Thyroid gland (tissue), 4 donors: Measurements from ENCODE around the gene MUSTN1. TPM values are rescaled to one million over a fixed set of nuclear protein-coding genes. Genes with fewer than 3 reads are reported as not detected.
A peak's percentile ranks its signal among the peaks of the same experiment; 100 is the strongest.

Source experiments
- DNase-seq, 2 donors: peaks; one replicate each; pipeline ENCODE4 v3.0.0-alpha.2; 2019
- H3K27ac ChIP-seq, 3 donors: fragments of 200-600 bp; sonication (generic); 1 replicate in 2 of 3; 2 replicates in 1 of 3; pipeline ENCODE4 v1.5.1; 2016 to 2019; ENCODE audit warnings: mild to moderate bottlenecking in 1 of 3, moderate library complexity in 1 of 3
- H3K27me3 ChIP-seq: fragments of 200-600 bp; sonication (generic); one replicate; pipeline ENCODE4 v1.5.1; 2019
- H3K36me3 ChIP-seq, 2 donors: fragments of 200-600 bp; sonication (generic); one replicate each; pipeline ENCODE4 v1.5.1; 2016 to 2019
- H3K4me1 ChIP-seq, 2 donors: fragments of 200-600 bp; sonication (generic); one replicate each; pipeline ENCODE4 v1.5.1; 2017 to 2019
- H3K4me3 ChIP-seq, 3 donors: fragments of 200-600 bp; sonication (generic); replicated peaks in 1 of 3; 1 replicate in 2 of 3; 2 replicates in 1 of 3; pipeline ENCODE4 v1.5.1; 2016; ENCODE audit warnings: mild to moderate bottlenecking in 1 of 3
- H3K9me3 ChIP-seq: fragments of 200-600 bp; sonication (generic); one replicate; pipeline ENCODE4 v1.5.1; 2017
- CTCF ChIP-seq, 6 experiments: fragments of 200-600 bp in 3 of 6; fragments of 450-650 bp in 3 of 6; sonication (generic) in 3 of 6; IDR thresholded peaks; one replicate each; pipeline ENCODE4 v1.5.1; 2016 to 2019; ENCODE audit warnings: antibody characterized with exemption in 6 of 6, mild to moderate bottlenecking in 2 of 6, inconsistent platforms in 1 of 6, moderate library complexity in 1 of 6
- POLR2A ChIP-seq, 2 donors: fragments of 450-650 bp; IDR thresholded peaks; one replicate each; pipeline ENCODE4 v1.6.1; 2017; ENCODE audit warnings: antibody characterized with exemption in 2 of 2, mild to moderate bottlenecking in 2 of 2, moderate library complexity in 1 of 2
- WGBS, 2 donors: methylation state at CpG; one replicate each; pipeline ENCODE4 v1.1.5; 2017; 5-methylcytosine and 5-hydroxymethylcytosine counted together
- intact Hi-C: fragments of 100-400 bp; cut with DNase I; formaldehyde crosslinking; loops from one replicate; pipeline ENCODE4 v1.15.1; 2023
- total RNA-seq, 4 donors: library from RNA; depleted of rRNA; stranded (reverse); fragments of >200 nt; gene quantifications; one replicate each; pipeline ENCODE4 v1.2.3, GENCODE V29; 2016

MUSTN1 gene
- total RNA-seq, 4 donors from 2014 or later: 4.0 to 7.0 (median 6.7) TPM

- no peak overlapping the region for H3K4me3 ChIP-seq
- intact Hi-C loops: no loop called here
Observed at GRCh38 chr3:52873433-52874159, 38.8 kb upstream of the MUSTN1 start.

DNA sequence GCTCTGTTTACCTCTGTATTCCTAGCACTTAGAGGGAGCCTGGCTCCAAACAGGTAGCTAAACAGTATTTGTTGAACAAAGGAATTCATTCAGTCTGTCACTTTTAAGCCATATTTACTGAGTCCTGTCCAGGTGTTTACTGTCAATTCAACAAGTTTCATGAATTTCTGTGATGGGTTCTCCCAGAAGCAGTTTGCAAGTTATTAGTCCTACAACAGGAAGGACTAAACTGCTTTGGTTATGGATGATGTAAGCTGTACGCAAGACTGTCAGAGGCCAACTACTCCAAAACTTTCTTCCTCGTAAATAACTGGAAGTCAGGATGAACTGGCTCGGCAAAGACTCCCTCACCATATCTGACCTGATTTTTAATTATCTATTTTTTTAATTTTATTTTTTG, 37.4 kb upstream of the MUSTN1 start:
- Histone ChIP-seq H3K4me1 (peaks cover 0 to 13% of the 10 kb centered on the region in 2 donors), H3K27me3 (no peaks in the 10 kb centered on the region), H3K9me3 (no peaks in the 10 kb centered on the region), H3K36me3 (no peaks in the 10 kb centered on the region), H3K4me3 (no peak overlapping the region), H3K27ac (no peak overlapping the region)
- no peak for DNase-seq
- no peak for TF ChIP-seq CTCF (IDR thresholded peaks at IDR 0.05)
- TF ChIP-seq POLR2A (IDR thresholded peaks at IDR 0.05): no peak
- intact Hi-C loops: no loop called here
- 97% methylated on average over 3 of the region's 3 CpGs for WGBS, 2 donors

More at GRCh38 chr3:52873433-52874159, 38.8 kb upstream of the MUSTN1 start:
- WGBS, 2 donors: 80 to 87% methylated on average over 8 of the region's 8 CpGs
- Histone ChIP-seq H3K27me3 (no peaks in the 10 kb centered on the region), H3K9me3 (no peaks in the 10 kb centered on the region), H3K4me1 (peaks cover 0 to 4% of the 10 kb centered on the region in 2 donors), H3K27ac (no peak overlapping the region), H3K36me3 (no peaks in the 10 kb centered on the region)
- DNase-seq: no peak
- TF ChIP-seq POLR2A (IDR thresholded peaks at IDR 0.05): no peak
- no peak for TF ChIP-seq CTCF (IDR thresholded peaks at IDR 0.05)

- Histone ChIP-seq H3K27ac (no peak overlapping the region), H3K9me3 (no peaks in the 10 kb centered on the region), H3K36me3 (no peaks in the 10 kb centered on the region), H3K4me1 (peaks cover 0 to 13% of the 10 kb centered on the region in 2 donors), H3K4me3 (no peak overlapping the region), H3K27me3 (no peaks in the 10 kb centered on the region)
- 88 to 89% methylated on average over 9 of the region's 9 CpGs for WGBS, 2 donors
- intact Hi-C loops: no loop called here
- TF ChIP-seq POLR2A (IDR thresholded peaks at IDR 0.05) (no peak), CTCF (IDR thresholded peaks at IDR 0.05) (no peak)
- DNase-seq: no peak
Observed at GRCh38 chr3:52871761-52872160, 36.9 kb upstream of the MUSTN1 start.

GRCh38 chr3:52870471-52870870, 35.7 kb upstream of the MUSTN1 start:
- WGBS, 2 donors: 40 to 78% methylated on average over 10 of the region's 10 CpGs
- TF ChIP-seq POLR2A (IDR thresholded peaks at IDR 0.05) (no peak), CTCF (IDR thresholded peaks at IDR 0.05) (no peak)

GRCh38 chr3:52866427-52866826, 31.6 kb upstream of the MUSTN1 start:
- Histone ChIP-seq H3K36me3 (no peaks in the 10 kb centered on the region), H3K4me1 (peaks cover 0 to 9% of the 10 kb centered on the region in 2 donors), H3K9me3 (no peaks in the 10 kb centered on the region), H3K27me3 (no peaks in the 10 kb centered on the region), H3K4me3 (no peak overlapping the region), H3K27ac (no peak overlapping the region)
- peak in 1 of 2 donors; percentile 25 for DNase-seq
- no peak for TF ChIP-seq POLR2A (IDR thresholded peaks at IDR 0.05)
- TF ChIP-seq CTCF (IDR thresholded peaks at IDR 0.05): no peak
- 81 to 89% methylated on average over 12 of the region's 12 CpGs for WGBS, 2 donors
- intact Hi-C loops: no loop called here

More at GRCh38 chr3:52870471-52870870, 35.7 kb upstream of the MUSTN1 start:
- Histone ChIP-seq H3K4me1 (peaks cover 0 to 9% of the 10 kb centered on the region in 2 donors), H3K36me3 (no peaks in the 10 kb centered on the region), H3K9me3 (no peaks in the 10 kb centered on the region), H3K27me3 (no peaks in the 10 kb centered on the region), H3K4me3 (no peak overlapping the region), H3K27ac (no peak overlapping the region)
- intact Hi-C loops: no loop called here
- DNase-seq: peak; percentile 36 to 45
